Measurements from ENCODE around the gene SUPV3L1. TPM values are rescaled to one million over a fixed set of nuclear protein-coding genes. Genes with fewer than 3 reads are reported as not detected.

SUPV3L1 gene
- total RNA-seq, 3 donors from 2014 or later = 23.7 to 33.5 (median 27.5) TPM

- intact Hi-C loops (cut with DNase I, micrococcal nuclease) = no loop called here
- TF ChIP-seq CTCF (IDR thresholded peaks at IDR 0.05) = no peak
- H3K4me1 ChIP-seq (ENCODE audit: low read depth) = peaks cover 22% of the 10 kb centered on the region
- H3K9me3 ChIP-seq = no peaks in the 10 kb centered on the region
- ATAC-seq = peak; percentile 76
- no peak overlapping the region for H3K4me3 ChIP-seq
- peak; percentile 70 to 83 (median 77) for DNase-seq
- H3K36me3 ChIP-seq (ENCODE audit: low read depth) = no peaks in the 10 kb centered on the region
These were observed 52.9 kb downstream of the SUPV3L1 start for GRCh38 chr10:69232736-69233480.

GRCh38 chr10:69234447-69234846 is 54.4 kb downstream of the SUPV3L1 start:
- H3K9me3 ChIP-seq = no peaks in the 10 kb centered on the region
- no peak for TF ChIP-seq CTCF (IDR thresholded peaks at IDR 0.05)
- H3K4me1 ChIP-seq (ENCODE audit: low read depth) = peaks cover 16% of the 10 kb centered on the region
- H3K4me3 ChIP-seq = no peak overlapping the region
- DNase-seq = no peak
- intact Hi-C loops (cut with DNase I, micrococcal nuclease) = no loop called here
- ATAC-seq = no peak
- no peaks in the 10 kb centered on the region for H3K36me3 ChIP-seq (ENCODE audit: low read depth)

GRCh38 chr10:69237528-69238159 is 57.6 kb downstream of the SUPV3L1 start:
- intact Hi-C loops (cut with DNase I, micrococcal nuclease) = loop anchor here (5.0 kb wide), 2 partner anchors 155 to 270 kb away; no protein-coding TSS in a partner anchor
- DNase-seq (peak; percentile 86 to 94 (median 93)), ATAC-seq (peak; percentile 90)
- Histone ChIP-seq H3K9me3 (no peaks in the 10 kb centered on the region), H3K36me3 (ENCODE audit: low read depth) (no peaks in the 10 kb centered on the region), H3K4me3 (no peak overlapping the region), H3K4me1 (ENCODE audit: low read depth) (peaks cover 5% of the 10 kb centered on the region)
- TF ChIP-seq CTCF (IDR thresholded peaks at IDR 0.05) = peak; percentile 65

GRCh38 chr10:69239136-69239535 is 59.1 kb downstream of the SUPV3L1 start:
- no peak for ATAC-seq
- intact Hi-C loops (cut with DNase I, micrococcal nuclease) = loop anchor here (5.0 kb wide), 2 partner anchors 153 to 268 kb away; no protein-coding TSS in a partner anchor
- Histone ChIP-seq H3K4me1 (ENCODE audit: low read depth) (no peaks in the 10 kb centered on the region), H3K36me3 (ENCODE audit: low read depth) (no peaks in the 10 kb centered on the region), H3K4me3 (no peak overlapping the region), H3K9me3 (no peaks in the 10 kb centered on the region)
- no peak for DNase-seq
- no peak for TF ChIP-seq CTCF (IDR thresholded peaks at IDR 0.05)

GRCh38 chr10:69239816-69240434 is 59.9 kb downstream of the SUPV3L1 start:
- no peak for TF ChIP-seq CTCF (IDR thresholded peaks at IDR 0.05)
- Histone ChIP-seq H3K9me3 (no peaks in the 10 kb centered on the region), H3K4me3 (no peak overlapping the region), H3K36me3 (ENCODE audit: low read depth) (no peaks in the 10 kb centered on the region), H3K4me1 (ENCODE audit: low read depth) (no peaks in the 10 kb centered on the region)
- no peak for ATAC-seq
- DNase-seq = no peak
- intact Hi-C loops (cut with DNase I, micrococcal nuclease) = loop anchor here (5.0 to 10.0 kb wide), 3 partner anchors 152 to 275 kb away; no protein-coding TSS in a partner anchor
